K562 (cell line): Measurements from ENCODE around the gene BSN. TPM values are rescaled to one million over a fixed set of nuclear protein-coding genes. Genes with fewer than 3 reads are reported as not detected.

Experiments
- ATAC-seq: fragments of 200-7000 bp; cut with Tn5 transposase; 3 replicates; pipeline ENCODE4 v1.9.1; 2020; ENCODE audit warnings: moderate library complexity
- BruUV-seq: library from RNA; stranded (reverse); fragments of 400-500 nt; replicated peaks from 2 replicates; lab custom pipeline; 2021; lab: Mats Ljungman, UMichigan
- CTCF ChIA-PET: fragments of 300-600 bp; formaldehyde crosslinking; extraction: SDS; loops from one replicate; lab custom pipeline; 2021; ENCODE audit warnings: low intra/inter-chr PET ratio; lab: Yijun Ruan, JAX
- POLR2A ChIA-PET: fragments of 300-600, 350-650 bp; sonication (Branson Sonifier 250); formaldehyde crosslinking; extraction: SDS; loops from one replicate; lab custom pipeline; 2021; ENCODE audit warnings: antibody characterized with exemption, inconsistent platforms; lab: Yijun Ruan, JAX
- DNase-seq, 4 experiments: peaks; one replicate each; pipeline versions ENCODE4 v3.0.0 to v3.0.0-alpha.2; 2011 to 2018; ENCODE audit warnings: low spot score in 3 of 4, mixed read lengths in 3 of 4; ENCODE audit errors: extremely low read depth in 1 of 4
- FAIRE-seq: peaks from 2 replicates; lab custom pipeline; 2011; peaks lifted over from hg19 to GRCh38; lab: Jason Lieb, UNC
- H2AFZ ChIP-seq: 2 replicates; pipeline ENCODE4 v1.6.0; 2011; ENCODE audit warnings: low read depth, low read length, control low read depth, inconsistent platforms
- H3K27ac ChIP-seq: fragments of 200-600 bp; 3 replicates; pipeline ENCODE4 v1.8.0; 2011; ENCODE audit warnings: low read depth, mild to moderate bottlenecking, control low read depth, inconsistent platforms, low read length, moderate library complexity, mixed read lengths; ENCODE audit errors: extremely low read depth
- H3K27me3 ChIP-seq, 2 experiments: fragments of 300-600 bp in 1 of 2; 2 replicates in 1 of 2; 3 replicates in 1 of 2; pipeline versions ENCODE4 v1.6.0 to v1.8.0; 2011; ENCODE audit warnings: inconsistent platforms in 2 of 2, low read length in 2 of 2, mild to moderate bottlenecking in 1 of 2, mixed read lengths in 1 of 2, moderate library complexity in 1 of 2; ENCODE audit not compliant: control insufficient read depth in 2 of 2, insufficient read depth in 2 of 2
- H3K36me3 ChIP-seq: fragments of 300-600 bp; 3 replicates; pipeline ENCODE4 v1.8.0; 2011; ENCODE audit warnings: mild to moderate bottlenecking, low read length, inconsistent platforms; ENCODE audit not compliant: control insufficient read depth, insufficient read depth
- H3K4me1 ChIP-seq, 2 experiments: fragments of 200-600 bp in 1 of 2; replicated peaks in 1 of 2; 2 replicates in 1 of 2; 3 replicates in 1 of 2; pipeline versions ENCODE4 v1.5.1 to v1.8.0; 2011; ENCODE audit warnings: inconsistent platforms in 2 of 2, low read length in 2 of 2, mild to moderate bottlenecking in 1 of 2, mixed read lengths in 1 of 2, moderate library complexity in 1 of 2; ENCODE audit not compliant: control insufficient read depth in 2 of 2, insufficient read depth in 2 of 2
- H3K4me2 ChIP-seq: 2 replicates; pipeline ENCODE4 v1.6.1; 2011; ENCODE audit warnings: low read length, control low read depth, inconsistent platforms, mixed read lengths; ENCODE audit not compliant: insufficient read depth
- H3K4me3 ChIP-seq: fragments of 200-600 bp; sonication (generic), shearing (Covaris generic); 2 replicates; pipeline ENCODE4 v1.5.1; 2016; ENCODE audit warnings: control low read depth, inconsistent platforms
- H3K79me2 ChIP-seq: fragments of 200-600 bp; 3 replicates; pipeline ENCODE4 v1.8.0; 2011; ENCODE audit warnings: low read length, inconsistent platforms; ENCODE audit not compliant: control insufficient read depth, insufficient read depth
- H3K9ac ChIP-seq, 2 experiments: 2 replicates each; pipeline versions ENCODE4 v1.6.0 to v1.6.1; 2011; ENCODE audit warnings: low read depth in 2 of 2, low read length in 2 of 2, control low read depth in 1 of 2, inconsistent platforms in 1 of 2, mild to moderate bottlenecking in 1 of 2, mixed read lengths in 1 of 2; ENCODE audit not compliant: insufficient read depth in 1 of 2
- H3K9me1 ChIP-seq: one replicate; pipeline ENCODE4 v1.6.0; 2011; ENCODE audit warnings: inconsistent platforms, mild to moderate bottlenecking, low read length, moderate library complexity; ENCODE audit not compliant: control insufficient read depth, insufficient read depth
- H3K9me3 ChIP-seq: replicated peaks from 2 replicates; pipeline ENCODE4 v1.5.1; 2011; ENCODE audit warnings: low read depth, low read length, inconsistent platforms; ENCODE audit not compliant: control insufficient read depth, insufficient read depth
- H4K20me1 ChIP-seq: replicated peaks from 2 replicates; pipeline ENCODE4 v1.6.1; 2011; ENCODE audit warnings: low read length, inconsistent platforms, mixed read lengths; ENCODE audit not compliant: control insufficient read depth, insufficient read depth
- ARNT ChIP-seq, 2 experiments: fragments of 450-650 bp; IDR thresholded peaks; 2 replicates each; pipeline ENCODE4 v1.6.1; 2016; ENCODE audit warnings: mild to moderate bottlenecking in 1 of 2
- CBFB ChIP-seq: sonication (generic); formaldehyde crosslinking; IDR thresholded peaks from 2 replicates; pipeline ENCODE4 v1.4.0; 2020; ENCODE audit warnings: mild to moderate bottlenecking, missing genetic modification reagents
- CBX2 ChIP-seq: fragments of 200-600 bp; sonication (generic); IDR thresholded peaks from one replicate; pipeline ENCODE4 v1.6.1; 2012; ENCODE audit warnings: mild to moderate bottlenecking, low read length, inconsistent platforms; ENCODE audit not compliant: insufficient read depth, poor library complexity, severe bottlenecking
- CREBBP ChIP-seq: IDR thresholded peaks from one replicate; pipeline ENCODE4 v1.6.1; 2012; ENCODE audit warnings: low read depth, mild to moderate bottlenecking, control low read depth, inconsistent platforms, low read length
- E2F3 ChIP-seq: fragments of 250-450 bp; sonication (Bioruptor Pico); IDR thresholded peaks from 2 replicates; pipeline ENCODE4 v1.4.0; 2020; ENCODE audit warnings: mild to moderate bottlenecking
- ETV6 ChIP-seq, 3 experiments: fragments of 150-350 bp in 1 of 3; sonication (generic) in 1 of 3; formaldehyde crosslinking in 1 of 3; IDR thresholded peaks; 2 replicates each; pipeline versions ENCODE4 v1.6.1 to v1.8.0; 2014 to 2022; ENCODE audit warnings: borderline replicate concordance in 2 of 3, low read depth in 2 of 3, antibody characterized with exemption in 1 of 3, low read length in 1 of 3, mild to moderate bottlenecking in 1 of 3, missing genetic modification reagents in 1 of 3
- GATA2 ChIP-seq: sonication (generic); formaldehyde crosslinking; IDR thresholded peaks from 2 replicates; pipeline ENCODE4 v1.4.0; 2020; ENCODE audit warnings: mild to moderate bottlenecking, missing genetic modification reagents
- HDAC2 ChIP-seq: fragments of 450-650 bp; IDR thresholded peaks from 2 replicates; pipeline ENCODE4 v1.6.1; 2016; ENCODE audit warnings: mild to moderate bottlenecking
- KLF6 ChIP-seq: fragments of 250-450 bp; sonication (Bioruptor Pico); IDR thresholded peaks from 2 replicates; pipeline ENCODE4 v1.4.0; 2020; ENCODE audit warnings: mild to moderate bottlenecking, moderate library complexity, borderline replicate concordance
- POLR2G ChIP-seq: fragments of 200-400 bp; formaldehyde crosslinking; IDR thresholded peaks from 2 replicates; pipeline ENCODE4 v1.6.1; 2017; ENCODE audit warnings: low read depth, mild to moderate bottlenecking, antibody characterized with exemption, low read length, moderate library complexity
- RFX7 ChIP-seq: fragments of 250-450 bp; sonication (Bioruptor Pico); IDR thresholded peaks from 2 replicates; pipeline ENCODE4 v1.5.1; 2021; ENCODE audit warnings: mild to moderate bottlenecking
- ZNF41 ChIP-seq: fragments of 250-450 bp; sonication (Bioruptor Pico); conservative IDR thresholded peaks from 2 replicates; pipeline ENCODE4 v1.4.0; 2020; ENCODE audit warnings: mild to moderate bottlenecking
- ZZZ3 ChIP-seq: fragments of 450-650 bp; IDR thresholded peaks from 2 replicates; pipeline ENCODE4 v1.6.1; 2016; ENCODE audit warnings: antibody characterized with exemption, mild to moderate bottlenecking, moderate library complexity
- WGBS: fragments of 100-300 bp; shearing (Covaris generic); methylation state at CpG from one replicate; pipeline ENCODE4 v1.1.6; 2016; ENCODE audit warnings: low coverage, mixed read lengths; ENCODE audit not compliant: insufficient coverage; ENCODE audit errors: missing lambda C conversion rate; 5-methylcytosine and 5-hydroxymethylcytosine counted together
- in situ Hi-C: fragments of 300-500 bp; cut with MboI; formaldehyde crosslinking; loops from 4 replicates; pipeline ENCODE4 v1.15.0; 2018; ENCODE audit warnings: inconsistent platforms, mixed read lengths
- intact Hi-C: fragments of 100-400 bp; cut with micrococcal nuclease; formaldehyde crosslinking; loops from 2 replicates; pipeline ENCODE4 v1.14.2; 2022
- polyA plus RNA-seq, 8 experiments: library from polyadenylated mRNA; depleted of rRNA in 4 of 8; stranded (reverse) in 5 of 8; unstranded in 3 of 8; fragments of >200 nt; fragmentation: Nextera tagmentation in 2 of 8; fragmentation: Illumina TruSeq in 1 of 8; extraction: Ambion mirVana in 2 of 8; extraction: Trizol in 1 of 8; gene quantifications; 2 replicates each; pipeline versions ENCODE4 v1.2.1 to v1.2.3, GENCODE V29; 2011 to 2014; ENCODE audit warnings: inconsistent platforms in 1 of 8, missing spikeins in 1 of 8
- total RNA-seq, 7 experiments: library from RNA; depleted of rRNA in 6 of 7; stranded (reverse); fragments of >200 nt in 6 of 7; fragmentation: Illumina TruSeq in 2 of 7; extraction: Trizol in 2 of 7; gene quantifications; 2 replicates each; pipeline versions ENCODE4 v1.2.1 to v1.2.3, GENCODE V29; 2011 to 2021; ENCODE audit warnings: low replicate concordance in 1 of 7
- TF ChIP-seq, protein P1 (sequence below): IDR thresholded peaks from 2 replicates; pipeline ENCODE4 v1.6.1; 2011; ENCODE audit warnings: borderline replicate concordance, low read depth, mild to moderate bottlenecking, moderate library complexity, low read length; ENCODE audit not compliant: insufficient read depth, poor library complexity, severe bottlenecking
- TF ChIP-seq, protein P2 (sequence below): fragments of 450-650 bp; IDR thresholded peaks from one replicate; pipeline ENCODE4 v1.6.1; 2018; ENCODE audit warnings: mild to moderate bottlenecking, moderate library complexity; ENCODE audit not compliant: partially characterized antibody

The BSN gene
- total and polyA plus RNA-seq, 9 of the 15 experiments (the other 6 are each of a cell fraction or from before 2014, with no cell fraction given), result 0.03 to 1.5 (median 0.29) TPM

DNA sequence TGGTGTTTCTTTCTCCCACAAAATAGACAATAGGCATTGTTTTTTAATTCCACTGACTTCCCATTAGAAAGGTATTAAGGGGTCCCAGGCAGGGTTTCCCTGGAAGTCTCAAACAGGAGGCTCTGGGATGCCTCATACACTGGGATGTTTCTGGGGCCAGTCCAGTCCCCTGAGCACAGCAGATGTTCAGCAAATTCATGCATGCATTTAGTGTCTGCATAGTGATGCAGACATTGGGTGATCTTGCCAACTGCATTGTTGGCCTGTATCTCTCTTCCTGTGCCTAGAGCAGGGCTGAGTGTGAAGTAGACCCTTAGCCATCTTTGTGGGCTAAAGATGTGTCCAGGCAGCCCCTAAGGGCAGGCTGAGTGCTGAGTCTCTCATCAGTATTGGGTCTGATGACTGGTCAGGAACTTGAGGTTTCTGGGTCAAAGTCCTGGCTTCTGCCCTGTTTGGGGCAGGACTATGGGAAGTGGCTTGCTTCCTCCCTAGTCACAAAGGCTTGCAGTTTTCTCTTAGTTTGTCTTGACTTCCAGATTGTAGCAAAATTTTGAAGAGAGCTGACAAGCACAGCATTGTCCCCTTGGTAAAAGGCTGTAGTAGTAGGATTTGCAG lies 56.5 kb downstream of the BSN start (continued):
- no peak for TF ChIP-seq POLR2G

DNA sequence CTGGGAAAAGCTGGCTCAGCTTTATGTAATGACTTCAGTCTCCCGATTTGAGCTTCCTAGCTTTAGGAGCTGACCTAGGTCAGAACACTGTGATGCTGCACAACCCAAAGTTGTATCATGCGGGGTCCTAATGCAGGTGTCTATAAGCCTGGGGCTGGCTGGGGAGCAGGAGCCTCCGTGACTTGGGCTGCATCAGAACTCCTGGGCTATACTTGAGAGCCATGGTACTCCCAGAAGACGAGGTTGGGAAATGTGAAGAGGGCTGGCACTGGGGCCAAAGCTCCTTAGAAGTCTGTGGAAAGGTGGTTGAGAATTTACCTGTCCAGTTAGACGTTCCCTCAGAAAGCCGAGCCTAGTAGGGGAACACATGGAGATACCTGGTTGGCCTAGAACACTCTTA lies 57.0 kb downstream of the BSN start:
- intact Hi-C loops, result no loop called here
- Histone ChIP-seq H3K9ac (no peak overlapping the region), H4K20me1 (no peaks in the 10 kb centered on the region), H3K27me3 (no peaks in the 10 kb centered on the region), H3K4me2 (no peak overlapping the region), H3K27ac (no peak overlapping the region), H3K9me3 (no peaks in the 10 kb centered on the region), H3K79me2 (no peaks in the 10 kb centered on the region), H3K4me3 (no peak overlapping the region), H3K9me1 (peaks cover 2% of the 10 kb centered on the region), H3K36me3 (no peaks in the 10 kb centered on the region), H3K4me1 (no peaks in the 10 kb centered on the region; a peak in 1 of 5 replicates), H2AFZ (no peak overlapping the region)
- BruUV-seq, result no TSS peak
- ChIA-PET POLR2A (interaction anchor here (0.6 kb wide), 1 partner anchor 1311 kb away, joined by 4 read pairs; no protein-coding TSS in a partner anchor), CTCF (no interaction called here)
- FAIRE-seq (no peak), ATAC-seq (no peak), DNase-seq (no peak)
- WGBS, result 36% methylated on average over 6 of the region's 6 CpGs
- in situ Hi-C loops, result no loop called here
- TF ChIP-seq HDAC2, result no peak
- TF ChIP-seq, protein P1, sequence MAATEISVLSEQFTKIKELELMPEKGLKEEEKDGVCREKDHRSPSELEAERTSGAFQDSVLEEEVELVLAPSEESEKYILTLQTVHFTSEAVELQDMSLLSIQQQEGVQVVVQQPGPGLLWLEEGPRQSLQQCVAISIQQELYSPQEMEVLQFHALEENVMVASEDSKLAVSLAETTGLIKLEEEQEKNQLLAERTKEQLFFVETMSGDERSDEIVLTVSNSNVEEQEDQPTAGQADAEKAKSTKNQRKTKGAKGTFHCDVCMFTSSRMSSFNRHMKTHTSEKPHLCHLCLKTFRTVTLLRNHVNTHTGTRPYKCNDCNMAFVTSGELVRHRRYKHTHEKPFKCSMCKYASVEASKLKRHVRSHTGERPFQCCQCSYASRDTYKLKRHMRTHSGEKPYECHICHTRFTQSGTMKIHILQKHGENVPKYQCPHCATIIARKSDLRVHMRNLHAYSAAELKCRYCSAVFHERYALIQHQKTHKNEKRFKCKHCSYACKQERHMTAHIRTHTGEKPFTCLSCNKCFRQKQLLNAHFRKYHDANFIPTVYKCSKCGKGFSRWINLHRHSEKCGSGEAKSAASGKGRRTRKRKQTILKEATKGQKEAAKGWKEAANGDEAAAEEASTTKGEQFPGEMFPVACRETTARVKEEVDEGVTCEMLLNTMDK, result no peak
- TF ChIP-seq CREBBP, result no peak
- TF ChIP-seq ETV6 (IDR thresholded peaks at IDR 0.05; ENCODE audit: borderline replicate concordance in 1 of 2, low read depth in 2 of 2, low read length in 1 of 2), result no peak
- no peak for TF ChIP-seq ETV6 (CRISPR knock-in tag; IDR thresholded peaks at IDR 0.05; ENCODE audit: borderline replicate concordance)
- no peak for TF ChIP-seq CBFB (CRISPR knock-in tag)
- TF ChIP-seq CBX2, result no peak
- TF ChIP-seq ARNT (IDR thresholded peaks at IDR 0.05), result no peak
- no peak for TF ChIP-seq ZZZ3
- TF ChIP-seq KLF6 (CRISPR knock-in tag), result no peak
- TF ChIP-seq, protein P2, sequence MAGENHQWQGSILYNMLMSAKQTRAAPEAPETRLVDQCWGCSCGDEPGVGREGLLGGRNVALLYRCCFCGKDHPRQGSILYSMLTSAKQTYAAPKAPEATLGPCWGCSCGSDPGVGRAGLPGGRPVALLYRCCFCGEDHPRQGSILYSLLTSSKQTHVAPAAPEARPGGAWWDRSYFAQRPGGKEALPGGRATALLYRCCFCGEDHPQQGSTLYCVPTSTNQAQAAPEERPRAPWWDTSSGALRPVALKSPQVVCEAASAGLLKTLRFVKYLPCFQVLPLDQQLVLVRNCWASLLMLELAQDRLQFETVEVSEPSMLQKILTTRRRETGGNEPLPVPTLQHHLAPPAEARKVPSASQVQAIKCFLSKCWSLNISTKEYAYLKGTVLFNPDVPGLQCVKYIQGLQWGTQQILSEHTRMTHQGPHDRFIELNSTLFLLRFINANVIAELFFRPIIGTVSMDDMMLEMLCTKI, result no peak
- no peak for TF ChIP-seq E2F3 (CRISPR knock-in tag)
- TF ChIP-seq RFX7 (CRISPR knock-in tag), result no peak
- TF ChIP-seq GATA2 (CRISPR knock-in tag), result no peak
- no peak for TF ChIP-seq ZNF41 (CRISPR knock-in tag)
